ENCODE measurements around the gene APBA2.

GRCh38 chr15:28993720-28994053 is 107.9 kb downstream of the APBA2 start:
- no peak for TF ChIP-seq GATA3 (IDR thresholded peaks at IDR 0.05; ENCODE audit: low read depth, low read length)
- TF ChIP-seq GATA2 (IDR thresholded peaks at IDR 0.05; ENCODE audit: low read depth, low read length) = no peak

Data from SH-SY5Y (cell line).